Islet of Langerhans (tissue), 1 donor: Measurements from ENCODE around the gene STYXL2.

ENCODE experiments used
- FAIRE-seq: peaks from one replicate; lab custom pipeline; 2011; peaks lifted over from hg19 to GRCh38; lab: Jason Lieb, UNC

Gene STYXL2

DNA sequence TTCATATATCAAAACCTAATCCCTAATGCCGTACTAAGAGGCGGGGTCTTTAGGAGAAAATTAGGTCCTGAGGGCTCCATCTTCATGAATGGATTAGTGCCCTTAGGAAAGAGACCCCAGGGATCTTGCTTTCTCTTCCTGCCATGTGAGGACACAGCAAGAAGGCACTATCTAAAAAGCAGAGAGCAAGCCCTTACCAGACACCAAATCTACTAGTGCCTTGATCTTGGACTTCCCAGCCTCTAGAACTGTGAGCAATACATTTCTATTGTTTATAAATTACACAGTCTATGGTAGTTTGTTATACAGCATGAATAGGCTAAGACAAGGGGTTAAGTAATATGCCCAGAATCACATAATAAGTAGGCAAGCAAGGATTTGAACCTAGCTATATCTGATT lies 42.9 kb downstream of the STYXL2 start:
- no peak for FAIRE-seq

DNA sequence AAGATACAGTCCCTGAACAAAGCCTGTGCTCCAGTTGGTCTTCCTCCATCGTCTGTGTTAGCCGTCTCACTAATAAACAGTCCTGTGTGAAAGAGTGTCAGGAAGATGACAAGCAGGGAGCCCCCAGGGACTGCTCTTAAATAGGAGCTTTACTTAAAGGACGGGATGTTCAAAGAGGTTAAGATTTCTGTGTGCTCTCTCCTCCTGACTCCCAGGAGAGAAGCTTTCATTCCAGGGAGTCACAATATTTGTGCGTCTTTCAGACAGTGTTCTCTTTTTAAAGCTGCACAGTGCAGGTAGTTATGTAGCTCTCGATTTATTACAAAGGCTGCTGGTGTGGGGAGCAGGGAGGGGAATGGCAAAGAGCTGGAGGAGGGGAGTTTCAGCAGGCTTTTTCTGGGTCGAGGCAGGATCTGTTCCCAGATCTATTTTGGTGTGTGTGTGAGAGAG lies 43.5 kb downstream of the STYXL2 start:
- FAIRE-seq = no peak

DNA sequence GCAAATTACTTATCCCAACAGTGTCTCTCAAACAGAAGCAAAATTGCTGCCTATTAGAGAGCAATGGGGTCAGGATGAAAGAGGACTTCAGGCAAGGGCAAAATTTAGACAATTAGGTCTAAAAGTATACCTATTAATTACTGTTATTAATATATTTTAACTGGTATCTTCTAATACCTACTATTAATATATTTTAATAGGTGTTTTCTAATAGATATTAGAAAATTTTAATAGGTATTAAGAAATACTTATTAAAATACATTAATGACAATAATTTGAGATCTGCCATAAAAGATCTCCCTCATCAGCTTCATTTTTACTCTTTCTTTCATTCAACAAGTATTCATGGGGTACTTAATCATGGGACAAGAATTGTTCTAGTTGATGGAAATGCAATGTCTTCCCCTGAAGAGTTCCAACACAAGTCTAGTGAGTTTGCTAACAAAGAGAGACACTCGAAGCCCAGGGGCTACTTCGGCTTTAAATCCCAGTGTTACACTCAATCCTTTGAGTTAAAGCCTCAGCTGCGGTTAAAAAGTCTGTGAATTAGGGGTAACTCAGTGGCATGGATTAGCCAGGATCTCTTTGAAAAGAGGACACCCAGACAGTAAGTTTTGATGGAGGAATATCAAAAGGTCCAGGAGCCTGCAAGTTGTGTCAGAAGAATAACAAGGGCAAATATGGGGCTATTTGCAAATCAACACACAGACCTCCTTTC lies 44.1 kb downstream of the STYXL2 start:
- no peak for FAIRE-seq

DNA sequence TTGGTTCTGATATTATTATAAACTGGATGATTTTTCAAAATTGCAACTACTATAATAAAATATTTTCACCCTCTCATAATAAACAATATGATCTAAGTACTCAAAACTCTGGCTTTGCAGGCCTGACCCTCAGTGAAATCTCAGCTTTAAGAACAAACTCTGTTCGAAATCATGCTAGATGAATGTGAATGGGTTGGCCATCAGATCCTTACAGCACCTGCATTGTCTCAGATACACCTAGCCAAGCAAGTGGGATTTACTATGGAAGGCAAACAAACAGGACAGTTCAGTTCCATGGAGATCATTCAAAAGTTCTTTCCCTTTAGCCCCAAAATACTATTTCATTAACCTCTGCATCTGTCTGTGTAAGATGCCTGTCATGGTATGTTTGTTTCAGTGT lies 44.8 kb downstream of the STYXL2 start:
- FAIRE-seq = no peak

DNA sequence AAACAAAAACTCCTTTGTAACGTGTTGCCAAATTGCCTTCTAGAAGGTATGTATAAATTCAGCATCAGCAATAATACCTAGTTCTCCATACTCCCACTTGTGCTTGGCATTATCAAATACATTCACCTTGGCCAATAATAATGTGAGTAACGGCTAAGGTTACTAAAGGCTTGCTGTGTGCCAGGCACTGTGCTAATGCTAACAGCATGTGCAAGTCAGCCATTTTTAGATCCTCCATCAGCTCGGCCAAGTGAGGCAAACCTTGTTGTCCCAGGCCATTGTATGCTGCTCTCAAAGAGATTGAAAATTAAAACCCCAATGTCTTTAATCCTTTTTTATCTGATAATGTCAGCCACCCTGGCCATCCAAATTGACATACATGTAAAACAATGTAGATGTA lies 48.1 kb downstream of the STYXL2 start:
- no peak for FAIRE-seq
